PC-9 (cell line): Measurements from ENCODE around the gene FOXK1.

Source experiments
- CTCF ChIP-seq: fragments of 200-600 bp; sonication (generic); conservative IDR thresholded peaks from 2 replicates; pipeline ENCODE4 v1.6.1; 2017; ENCODE audit warnings: mixed run types, antibody characterized with exemption, mild to moderate bottlenecking, moderate library complexity
- EZH2 ChIP-seq: fragments of 200-600 bp; sonication (generic); IDR thresholded peaks from 2 replicates; pipeline ENCODE4 v1.8.0; 2017; ENCODE audit warnings: antibody characterized with exemption, low read depth

DNA sequence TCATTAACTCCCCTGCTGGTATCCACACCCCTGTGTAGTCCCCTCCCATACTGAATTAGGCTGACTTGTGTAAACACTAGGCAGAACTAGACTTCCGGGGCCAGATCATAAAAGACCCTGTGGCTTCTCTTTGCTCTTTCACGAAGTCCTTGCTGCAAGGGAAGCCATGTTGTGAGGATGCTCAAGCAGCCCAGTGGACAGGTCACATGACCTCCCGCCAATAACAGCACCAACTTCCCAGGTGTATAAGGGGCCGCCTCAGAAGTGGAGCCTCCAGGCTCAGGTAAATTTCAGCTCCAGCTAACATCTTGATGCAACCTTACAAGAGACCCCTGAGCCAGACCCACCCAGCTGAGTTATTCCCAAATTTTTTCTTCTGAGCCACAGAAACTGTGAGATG is 11.3 kb upstream of the FOXK1 start:
- TF ChIP-seq CTCF (no peak), EZH2 (no peak)
